HG03135 (cell line): ENCODE data around the gene PLEKHG4B.

Experiments used
- ATAC-seq: cut with Tn5 transposase; IDR thresholded peaks from one replicate; pipeline ENCODE4 v1.9.1; 2021; ENCODE audit warnings: mild to moderate bottlenecking, moderate library complexity; ENCODE audit not compliant: unreplicated experiment

Gene PLEKHG4B

GRCh38 chr5:75331-76320, 16.3 kb upstream of the PLEKHG4B start:
- no peak for ATAC-seq

GRCh38 chr5:76358-77169, 15.4 kb upstream of the PLEKHG4B start:
- ATAC-seq: no peak

GRCh38 chr5:77170-77501, 14.8 kb upstream of the PLEKHG4B start:
- no peak for ATAC-seq

GRCh38 chr5:77546-77945, 14.4 kb upstream of the PLEKHG4B start:
- no peak for ATAC-seq

GRCh38 chr5:77957-78804, 13.8 kb upstream of the PLEKHG4B start:
- ATAC-seq: no peak

- no peak for ATAC-seq
These were observed 13.2 kb upstream of the PLEKHG4B start for GRCh38 chr5:78805-79149.

GRCh38 chr5:79263-79662, 12.7 kb upstream of the PLEKHG4B start:
- ATAC-seq: no peak

GRCh38 chr5:79821-80220, 12.1 kb upstream of the PLEKHG4B start:
- no peak for ATAC-seq

GRCh38 chr5:81391-82021, 10.5 kb upstream of the PLEKHG4B start:
- no peak for ATAC-seq

- no peak for ATAC-seq
These were observed 9.9 kb upstream of the PLEKHG4B start for GRCh38 chr5:82097-82496.

GRCh38 chr5:82570-82969, 9.4 kb upstream of the PLEKHG4B start:
- no peak for ATAC-seq

GRCh38 chr5:83029-83428, 8.9 kb upstream of the PLEKHG4B start:
- no peak for ATAC-seq

GRCh38 chr5:85334-85995, 6.5 kb upstream of the PLEKHG4B start:
- ATAC-seq: no peak

- ATAC-seq: no peak
These were observed 2.4 kb upstream of the PLEKHG4B start for GRCh38 chr5:89337-90286.

GRCh38 chr5:90590-91547, 1.1 kb upstream of the PLEKHG4B start:
- ATAC-seq: no peak

- ATAC-seq: no peak
These were observed 643 bp downstream of the PLEKHG4B start for GRCh38 chr5:92401-93220.
